HG03064 (cell line): ENCODE measurements around the gene ZNF648.
"Not testable (repeated sequence)": the region's sequence is repeated elsewhere in the genome, so short reads cannot be mapped to it uniquely, and the experiment has no call there.

Experiments used
- ATAC-seq: cut with Tn5 transposase; IDR thresholded peaks from one replicate; pipeline ENCODE4 v1.9.1; 2021; ENCODE audit warnings: low read depth; ENCODE audit not compliant: unreplicated experiment

ZNF648 gene, protein sequence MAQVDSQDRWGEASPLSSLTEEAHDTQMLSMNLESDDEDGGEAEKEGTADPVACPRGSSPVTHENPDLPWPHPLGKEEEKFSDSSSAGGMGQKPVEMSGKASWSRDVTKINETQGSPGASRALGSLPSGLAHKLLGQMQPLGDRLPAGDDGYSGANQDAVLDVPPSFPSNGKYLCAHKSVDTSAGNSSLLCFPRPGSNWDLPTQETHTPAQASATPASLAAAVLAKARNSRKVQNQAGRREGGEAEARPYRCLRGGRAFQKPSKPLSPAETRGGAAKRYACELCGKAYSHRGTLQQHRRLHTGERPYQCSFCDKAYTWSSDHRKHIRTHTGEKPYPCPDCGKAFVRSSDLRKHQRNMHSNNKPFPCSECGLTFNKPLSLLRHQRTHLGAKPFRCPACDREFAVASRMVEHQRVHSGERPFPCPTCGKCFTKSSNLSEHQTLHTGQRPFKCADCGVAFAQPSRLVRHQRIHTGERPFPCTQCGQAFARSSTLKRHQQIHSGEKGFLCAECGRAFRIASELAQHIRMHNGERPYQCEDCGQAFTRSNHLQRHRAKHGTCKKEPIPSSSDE

DNA sequence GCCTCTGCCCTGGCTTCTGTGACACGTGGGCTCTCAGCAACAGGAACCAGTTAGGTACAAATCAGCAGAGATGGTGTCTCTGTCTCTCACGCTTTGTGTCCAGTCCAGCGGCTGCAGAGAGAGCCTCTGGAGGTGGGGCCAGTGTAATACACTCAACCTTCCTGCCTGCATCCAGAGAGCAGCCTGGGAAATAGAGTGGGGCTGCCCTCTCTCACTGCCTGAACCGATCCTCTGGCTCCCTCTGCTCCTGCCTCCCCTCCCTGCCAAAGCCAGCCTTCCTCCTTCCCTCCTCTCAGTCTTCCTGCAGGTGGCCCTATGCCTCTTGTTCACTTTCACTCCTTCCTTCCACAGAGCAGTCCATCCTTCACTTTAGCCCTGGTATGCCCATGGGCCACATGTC is at the start of gene ZNF648:
TSS of gene ZNF648 (minus strand) at position 119 of the 400 bp plus-strand sequence. CDS start 3,702 bp downstream, outside the sequence.
- ATAC-seq: no peak

DNA sequence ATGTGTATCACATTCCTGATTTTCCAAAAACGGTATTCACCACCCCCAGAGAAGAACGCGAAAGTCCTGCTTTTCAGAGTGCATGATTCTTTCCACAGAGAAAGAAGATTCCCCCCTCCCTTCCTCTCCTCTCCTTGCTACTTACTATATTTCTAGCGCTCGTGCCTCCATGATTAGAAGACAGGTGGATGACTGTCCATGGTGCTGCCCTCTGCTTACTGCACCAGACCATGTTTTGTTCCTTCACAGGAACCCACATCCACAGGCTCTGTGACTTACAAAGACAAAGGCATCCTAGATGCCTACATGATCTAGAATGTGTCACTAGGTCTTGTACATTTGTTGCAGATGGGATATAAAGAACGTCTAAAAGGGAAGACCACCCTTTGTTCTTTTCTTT is 49.1 kb upstream of the ZNF648 start:
- no peak for ATAC-seq

DNA sequence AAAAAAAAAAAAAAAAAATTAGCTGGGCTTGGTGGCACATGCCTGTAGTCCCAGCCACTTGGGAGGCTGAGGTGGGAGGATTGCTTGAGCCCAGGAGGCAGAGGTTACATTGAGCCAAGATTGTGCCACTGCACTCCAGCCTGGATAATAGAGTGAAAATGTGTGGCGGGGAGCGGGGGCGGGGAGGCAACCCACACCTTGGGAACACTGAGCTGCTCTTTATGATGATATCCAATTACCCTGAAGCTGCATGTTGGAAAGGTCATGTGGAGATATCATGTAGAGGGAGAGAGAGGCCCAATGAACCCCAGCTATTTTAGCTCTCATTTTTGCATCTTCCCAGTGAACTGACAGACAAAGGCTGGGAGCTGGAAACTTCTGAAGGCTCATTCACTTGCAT is 48.3 kb upstream of the ZNF648 start:
- ATAC-seq: no peak

DNA sequence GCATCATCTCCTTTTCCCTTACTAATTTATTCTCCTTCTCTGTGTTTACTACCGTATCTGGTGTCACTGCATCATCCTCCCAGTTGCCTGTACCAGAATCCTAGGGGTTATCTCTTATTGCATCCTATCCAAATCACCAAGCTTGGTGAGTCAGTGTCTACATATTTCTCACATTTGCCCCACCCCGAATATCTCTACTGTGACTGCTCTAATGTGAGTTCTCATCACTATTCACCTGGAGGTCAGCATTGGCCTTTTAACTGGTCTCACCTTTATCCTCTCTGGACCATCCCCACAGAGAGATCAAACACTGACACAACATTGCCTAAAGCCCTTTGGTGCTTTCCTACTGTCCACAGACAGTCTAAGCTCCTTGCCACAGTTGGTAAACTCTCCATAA is 45.7 kb upstream of the ZNF648 start:
- no peak for ATAC-seq

DNA sequence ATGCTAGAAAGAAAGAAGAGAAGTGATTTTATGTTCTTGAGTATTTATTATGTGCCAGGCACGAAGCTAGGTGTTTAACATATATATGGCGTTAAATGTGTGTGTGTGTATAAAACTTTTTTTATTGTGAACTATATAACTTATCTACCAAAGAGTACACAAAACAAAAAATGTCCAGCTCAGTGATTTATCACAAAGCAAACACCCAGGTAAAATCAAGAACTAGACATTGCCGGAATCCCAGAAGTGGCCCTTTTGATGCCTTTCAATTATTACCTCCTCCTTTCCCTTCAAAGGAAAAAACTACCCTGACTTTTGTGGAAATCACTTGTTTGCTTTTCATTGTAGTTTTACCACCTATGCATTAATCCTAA is 40.5 kb upstream of the ZNF648 start:
- ATAC-seq: no peak

DNA sequence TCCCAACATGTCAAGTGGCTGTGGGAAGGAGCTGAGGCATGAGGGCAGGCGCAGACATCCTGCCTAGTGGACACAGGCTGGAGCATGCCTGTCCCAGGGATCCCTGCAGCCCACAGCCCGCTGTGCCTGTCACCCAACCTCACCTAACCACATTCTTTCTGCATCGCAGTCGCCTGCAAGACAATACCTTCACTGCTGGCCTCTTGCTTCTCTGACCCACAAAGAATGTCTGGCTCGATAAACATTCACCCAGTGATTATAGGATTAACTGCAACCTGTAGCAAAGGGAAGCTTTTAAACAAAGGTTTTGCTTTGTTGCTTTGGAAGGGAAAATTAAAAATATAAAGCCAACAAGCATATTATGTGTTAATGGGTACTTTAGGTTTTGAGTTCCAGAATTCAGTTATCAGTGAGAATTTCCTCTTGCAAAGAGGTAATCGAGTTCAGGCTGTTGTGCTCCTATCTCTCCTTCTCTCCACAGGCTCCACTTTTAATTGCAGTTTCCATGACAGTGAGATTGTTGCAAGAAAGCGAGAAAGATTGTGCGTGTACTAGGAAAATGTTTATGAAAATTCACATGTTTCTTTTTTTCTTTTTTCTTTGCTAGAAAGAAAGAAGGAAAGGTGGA is 40.0 kb upstream of the ZNF648 start:
- ATAC-seq: no peak

DNA sequence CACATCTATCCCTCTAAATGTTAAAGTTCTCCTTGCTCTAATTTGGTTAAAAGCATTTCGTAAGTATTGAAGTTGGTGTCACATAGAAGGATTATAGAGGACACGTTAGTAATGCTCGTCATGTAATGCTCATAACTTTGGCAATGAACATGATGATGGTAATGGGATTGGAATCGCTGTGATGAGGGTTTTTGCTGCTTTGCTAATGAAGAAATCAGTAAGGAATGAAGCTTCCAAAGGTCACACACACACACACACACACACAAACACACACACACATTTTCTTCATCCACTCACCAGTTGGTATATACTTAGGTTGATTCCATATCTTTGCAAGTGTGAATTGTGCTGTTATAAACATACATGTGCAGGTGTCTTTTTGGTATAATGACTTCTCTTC is 36.8 kb upstream of the ZNF648 start:
- no peak for ATAC-seq

DNA sequence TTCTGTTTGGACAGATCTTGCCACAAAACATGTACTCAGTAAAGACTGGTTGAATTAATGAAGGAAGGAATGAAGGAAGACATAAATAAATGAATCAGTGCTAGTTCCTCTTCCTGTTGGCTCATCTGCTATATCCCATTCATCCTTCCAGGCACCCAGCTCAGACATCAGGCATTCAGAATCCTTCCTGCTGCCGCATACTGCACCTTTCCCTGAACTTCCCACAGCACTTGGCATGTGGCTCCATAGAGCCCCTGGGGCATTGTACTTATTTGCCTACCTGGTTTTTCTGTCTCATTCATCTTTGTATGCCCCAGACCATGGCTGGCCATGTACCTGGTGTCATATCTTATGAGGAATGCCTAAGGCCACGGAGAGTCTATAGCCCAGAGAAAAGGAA is 34.4 kb upstream of the ZNF648 start:
- no peak for ATAC-seq

DNA sequence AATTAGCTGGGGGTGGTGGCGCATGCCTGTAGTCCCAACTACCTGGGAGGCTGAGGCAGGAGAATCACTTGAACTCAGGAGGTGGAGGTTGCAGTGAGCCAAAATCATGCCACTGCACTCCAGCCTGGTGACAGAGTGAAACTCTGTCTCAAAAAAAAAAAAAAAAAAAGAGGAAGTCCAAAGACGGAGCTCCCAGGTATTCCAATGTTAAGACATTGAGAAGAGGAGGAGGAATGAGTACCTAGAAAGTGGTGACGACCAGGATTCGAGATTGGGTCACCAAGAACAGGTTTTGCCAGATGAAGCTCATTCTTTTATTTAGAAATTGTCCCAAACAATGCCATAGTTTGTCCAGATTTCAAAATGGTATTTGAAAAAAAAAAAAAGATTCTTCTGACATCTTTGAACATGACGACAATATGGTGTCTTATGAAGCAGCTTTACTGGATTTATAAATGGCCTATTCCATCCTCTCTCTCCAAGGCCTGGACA is 33.0 kb upstream of the ZNF648 start:
- not testable (repeated sequence) for ATAC-seq

DNA sequence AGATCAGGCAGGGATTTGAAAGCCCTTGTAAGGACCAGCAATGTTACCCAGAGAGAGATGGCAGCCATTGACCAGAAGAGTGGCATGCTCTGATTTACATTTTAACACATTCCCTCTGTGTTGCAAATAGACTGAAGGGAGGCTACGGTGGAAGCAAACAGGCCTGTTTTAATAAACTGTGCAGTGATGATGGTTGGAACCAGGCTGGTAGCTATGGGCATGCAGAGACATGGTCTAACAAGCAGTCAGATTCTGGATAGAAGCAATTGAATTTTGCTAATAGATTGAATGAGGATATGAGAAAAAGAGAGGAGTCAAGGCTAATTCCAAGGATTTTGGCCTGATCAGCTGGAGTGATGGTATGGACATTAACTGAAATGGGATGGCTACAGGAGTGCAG is 32.3 kb upstream of the ZNF648 start:
- no peak for ATAC-seq

DNA sequence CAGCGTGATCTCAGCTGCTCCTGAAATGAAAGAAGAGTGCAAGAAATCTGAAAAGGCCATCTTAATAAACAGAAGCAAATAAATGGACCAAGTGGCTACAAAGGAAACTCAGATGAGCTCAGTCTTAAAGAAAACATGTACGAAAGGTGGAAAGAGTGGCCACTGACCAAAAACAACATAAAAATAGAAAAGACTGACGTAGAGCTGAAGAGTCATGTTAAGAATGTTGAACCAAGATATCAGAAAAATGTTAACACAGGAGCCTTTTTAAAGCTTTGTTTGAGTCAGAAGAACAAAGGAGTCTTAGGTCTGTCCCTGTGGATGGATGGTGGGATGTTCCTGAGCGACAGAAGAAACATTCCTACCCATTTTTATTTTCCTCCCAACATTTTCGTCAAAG is 30.8 kb upstream of the ZNF648 start:
- no peak for ATAC-seq

DNA sequence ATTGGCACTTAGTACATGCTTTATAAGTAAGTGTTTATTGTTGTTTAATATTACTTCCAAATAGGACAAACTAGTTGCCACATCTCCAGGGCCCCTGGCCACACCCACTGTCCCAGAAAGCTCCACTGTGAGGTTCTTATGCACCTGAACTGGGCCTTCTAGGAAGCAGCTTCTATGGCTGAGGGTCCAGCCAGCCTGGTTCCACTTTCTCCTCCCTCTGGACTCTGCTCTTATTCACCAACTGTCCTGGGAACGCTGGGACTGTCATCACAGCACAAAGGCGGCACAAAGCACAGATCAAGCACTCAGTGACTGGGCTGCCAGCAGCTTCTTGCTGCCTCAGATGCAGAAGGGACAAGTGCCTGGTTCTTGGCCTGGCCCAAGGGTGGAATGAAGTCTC is 29.6 kb upstream of the ZNF648 start:
- ATAC-seq: no peak

DNA sequence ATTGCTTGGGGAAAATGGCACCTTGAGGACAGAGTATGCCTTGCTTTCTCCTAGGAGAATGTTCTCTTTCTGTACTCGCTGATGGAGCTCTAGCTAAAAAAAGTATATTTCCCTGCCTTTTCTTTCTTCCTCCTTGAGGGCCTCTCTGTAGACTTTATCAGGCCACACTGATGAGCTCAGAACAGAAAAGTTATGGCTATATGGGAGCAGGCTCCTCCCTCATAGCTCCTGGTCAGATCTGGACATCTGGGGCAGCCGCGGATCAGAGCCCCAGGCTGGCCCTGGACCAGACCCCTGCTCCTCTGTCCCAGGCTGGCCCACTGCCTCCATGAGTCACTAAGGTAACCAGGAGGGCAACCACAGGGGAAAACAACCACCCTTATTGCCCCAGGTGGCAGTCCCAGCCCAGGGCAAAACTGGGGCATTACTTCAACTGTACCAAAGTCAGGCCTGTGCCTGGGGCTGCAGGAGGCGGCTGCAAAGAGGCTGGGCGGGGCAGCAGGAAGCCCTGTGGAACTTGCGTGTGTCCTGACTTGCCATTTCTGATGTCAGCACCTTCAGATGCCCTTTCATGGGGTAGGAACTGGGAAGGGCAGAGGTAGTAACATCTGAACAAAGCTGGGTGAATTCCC is 26.3 kb upstream of the ZNF648 start:
- no peak for ATAC-seq

DNA sequence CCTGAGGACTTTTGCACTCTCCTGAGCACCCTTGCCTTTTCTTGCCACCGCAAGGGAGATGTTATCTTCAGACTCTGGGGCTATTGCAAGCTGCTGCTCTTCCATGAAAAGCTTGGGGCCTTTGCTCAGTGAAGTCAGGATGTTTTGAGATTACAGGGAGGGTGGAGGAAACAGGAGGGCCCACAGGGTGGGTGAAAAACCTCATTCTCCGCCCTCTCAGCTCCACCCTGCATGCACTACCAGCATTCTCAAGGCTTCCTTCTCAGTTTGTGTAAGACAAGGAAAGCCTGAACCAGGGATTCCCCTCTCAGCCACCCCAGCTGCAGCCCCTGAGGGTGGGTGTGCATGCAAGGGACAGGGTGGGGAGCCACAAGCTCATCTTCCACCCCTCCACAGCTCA is 25.8 kb upstream of the ZNF648 start:
- no peak for ATAC-seq

DNA sequence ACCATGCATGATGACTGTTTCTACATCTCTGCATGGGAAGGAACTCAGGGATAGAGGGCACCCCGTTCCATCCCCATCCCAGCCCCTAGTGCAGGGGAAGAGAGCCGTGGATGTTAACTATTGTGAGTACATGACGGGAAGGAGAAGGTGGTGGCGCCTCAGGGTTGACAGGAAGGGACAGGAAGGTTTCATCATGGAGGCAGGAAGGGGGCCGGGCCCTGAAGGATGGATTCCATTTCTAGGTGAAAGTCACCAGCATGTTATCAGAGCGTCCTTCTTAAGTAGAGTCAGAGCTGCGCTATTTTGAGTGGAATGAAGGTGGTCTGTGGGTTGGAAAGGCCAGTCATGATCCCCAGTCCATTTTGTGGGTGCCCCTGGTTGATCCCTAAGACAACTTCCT is 25.1 kb upstream of the ZNF648 start:
- ATAC-seq: no peak

DNA sequence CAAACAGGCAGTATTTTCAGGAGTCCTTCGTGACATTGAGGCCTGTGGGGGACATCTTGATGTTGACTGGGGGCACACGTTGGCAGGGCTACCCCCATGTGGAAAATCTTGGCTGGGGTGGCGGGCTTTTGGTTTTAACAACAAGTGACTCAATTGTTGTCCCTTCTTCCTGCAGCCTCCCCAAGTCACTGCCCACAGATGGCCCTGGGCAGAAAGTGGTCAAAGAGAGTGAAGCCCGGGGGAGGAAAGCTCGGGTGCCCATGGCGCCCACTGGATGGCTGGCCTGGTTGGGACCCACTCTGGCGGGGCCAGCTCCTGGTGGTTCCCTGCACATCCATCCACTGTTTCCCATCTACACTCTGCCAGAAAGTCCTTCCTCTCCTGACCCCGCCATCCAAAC is 24.6 kb upstream of the ZNF648 start:
- ATAC-seq: no peak

DNA sequence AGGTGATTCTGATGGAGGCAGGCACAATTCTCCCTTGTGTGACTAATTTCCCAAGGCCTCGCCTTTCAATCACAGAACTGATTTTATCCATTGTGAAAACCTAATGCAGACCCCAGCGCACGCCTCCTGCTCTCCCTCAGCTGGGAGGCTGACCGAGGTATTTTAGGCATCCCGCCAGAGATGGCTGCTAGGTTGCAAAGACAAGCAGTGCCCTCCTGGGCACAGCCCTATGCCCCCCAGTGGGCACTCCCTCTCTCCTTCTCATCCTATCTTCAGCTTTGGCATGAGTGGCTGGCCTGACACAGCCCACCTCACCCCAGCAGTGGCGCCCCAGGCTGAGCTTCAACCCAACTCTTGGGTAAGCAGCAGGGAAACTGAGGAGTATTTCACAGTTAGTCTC is 24.2 kb upstream of the ZNF648 start:
- ATAC-seq: no peak

DNA sequence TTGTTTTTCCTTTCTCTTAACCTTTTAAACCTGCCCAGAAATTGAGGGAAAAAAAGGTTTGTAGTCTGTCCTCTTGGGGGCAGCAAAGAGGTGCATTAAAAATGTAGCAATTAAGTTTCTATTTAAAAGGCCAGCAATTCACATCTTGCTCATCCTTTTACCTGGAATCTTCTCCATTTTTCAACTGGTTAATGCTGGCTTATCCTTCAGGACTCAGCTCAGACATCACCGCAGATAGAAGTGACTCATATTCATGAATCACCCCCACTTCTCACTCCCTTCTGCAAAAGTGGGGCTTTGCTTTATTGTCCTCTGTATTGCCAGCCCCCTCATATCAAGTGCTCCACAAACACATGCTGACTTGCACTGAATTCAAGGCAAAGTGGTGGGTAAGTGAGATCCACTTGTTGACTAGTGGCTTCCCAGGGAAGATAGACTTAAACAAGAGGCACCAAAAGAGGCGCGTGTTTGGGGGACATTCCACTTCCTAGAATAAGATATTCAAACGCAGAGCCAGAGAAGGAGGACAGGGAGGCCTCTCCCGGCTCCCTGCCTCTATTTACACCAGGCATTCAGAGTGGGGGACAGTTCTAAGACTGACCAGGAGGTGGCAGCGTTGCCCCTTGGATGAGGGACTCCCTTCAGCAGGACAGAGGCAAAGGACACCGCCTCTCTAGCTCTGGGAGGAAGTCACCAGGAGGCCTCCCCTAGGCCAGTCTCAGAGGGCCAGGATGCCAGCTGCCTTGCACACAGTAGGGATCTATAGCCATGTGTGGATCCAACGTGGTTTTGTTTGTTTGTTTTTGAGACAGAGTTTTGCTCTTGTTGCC is 23.2 kb upstream of the ZNF648 start:
- no peak for ATAC-seq

DNA sequence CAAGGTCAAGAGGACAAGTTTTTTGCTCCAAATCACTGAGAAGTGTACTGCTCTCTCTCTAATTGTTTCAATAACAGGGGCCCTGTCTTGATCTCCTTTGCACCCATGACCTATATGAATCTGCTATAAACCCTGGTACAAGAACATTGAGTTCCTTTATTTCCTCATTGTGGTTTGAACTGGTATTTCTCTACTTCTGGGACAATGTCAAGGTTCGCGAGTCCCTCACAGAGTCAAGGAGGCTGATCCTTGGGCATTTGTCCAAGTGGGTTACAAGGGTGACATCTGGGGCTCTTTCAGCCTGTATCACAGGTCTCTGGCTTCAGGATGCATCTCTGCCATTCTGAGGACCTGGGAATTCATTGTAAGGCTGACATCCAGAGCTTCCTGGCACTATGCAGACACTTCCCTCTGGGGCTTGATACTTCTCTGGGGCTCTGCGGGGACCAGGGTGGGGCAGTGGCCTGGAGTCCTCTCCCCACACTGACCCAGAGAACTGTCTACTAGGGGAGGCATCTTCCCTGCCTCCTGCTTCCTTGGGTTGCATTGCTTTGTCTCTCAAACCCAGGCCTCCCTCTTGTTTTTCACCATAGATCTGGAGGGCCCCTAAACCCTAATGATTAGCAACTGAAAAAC is 22.5 kb upstream of the ZNF648 start:
- no peak for ATAC-seq

DNA sequence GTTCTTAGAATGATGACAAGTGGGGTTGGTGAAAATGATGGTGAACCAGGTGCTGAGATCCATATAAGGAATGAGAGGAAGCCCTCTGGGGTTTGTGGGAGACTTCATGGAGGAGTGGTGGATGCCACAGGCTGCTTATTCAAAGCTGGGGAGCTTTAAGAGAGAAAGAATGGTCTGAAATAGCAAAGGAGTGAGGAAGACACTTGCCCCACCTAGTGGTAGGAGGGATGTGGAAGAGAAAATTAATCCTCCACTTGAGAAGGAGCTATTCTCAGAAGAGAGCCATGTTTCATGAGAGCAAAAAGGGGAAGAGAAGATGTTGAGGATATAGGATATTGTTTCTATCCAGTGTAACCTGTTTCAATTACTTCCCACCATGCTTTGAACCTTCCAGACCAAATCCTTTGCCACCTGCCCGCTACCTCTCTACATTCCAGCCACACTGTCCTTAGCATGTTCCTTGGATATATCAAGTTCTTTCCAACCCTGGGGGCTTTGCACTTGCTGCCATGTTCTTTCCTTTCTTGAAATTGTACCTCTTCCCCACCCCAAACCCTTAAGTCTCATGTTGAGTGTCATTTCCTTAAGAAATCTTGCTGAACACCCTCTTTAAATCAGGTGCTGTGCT is 19.6 kb upstream of the ZNF648 start:
- ATAC-seq: no peak
